ENCODE measurements around the gene ANKMY2. TPM values are rescaled to one million over a fixed set of nuclear protein-coding genes. Genes with fewer than 3 reads are reported as not detected.

ANKMY2 gene
- total RNA-seq, 1 donor from 2014 or later = 10.9 TPM

- no peak for DNase-seq (ENCODE audit: low read depth)
- TF ChIP-seq CTCF (IDR thresholded peaks at IDR 0.05; ENCODE audit: insufficient read depth, low read length, poor library complexity, severe bottlenecking) = no peak
- Histone ChIP-seq H3K27me3 (ENCODE audit: control insufficient read depth, insufficient read depth, low read length) (no peaks in the 10 kb centered on the region), H3K36me3 (ENCODE audit: control insufficient read depth, insufficient read depth, low read length) (no peaks in the 10 kb centered on the region), H3K4me3 (ENCODE audit: low read depth, low read length) (no peak overlapping the region)
These were observed 86.7 kb downstream of the ANKMY2 start for GRCh38 chr7:16558761-16559302.

- Histone ChIP-seq H3K27me3 (ENCODE audit: control insufficient read depth, insufficient read depth, low read length) (no peaks in the 10 kb centered on the region), H3K36me3 (ENCODE audit: control insufficient read depth, insufficient read depth, low read length) (no peaks in the 10 kb centered on the region), H3K4me3 (ENCODE audit: low read depth, low read length) (no peak overlapping the region)
- no peak for DNase-seq (ENCODE audit: low read depth)
- no peak for TF ChIP-seq CTCF (IDR thresholded peaks at IDR 0.05; ENCODE audit: insufficient read depth, low read length, poor library complexity, severe bottlenecking)
These were observed 89.2 kb downstream of the ANKMY2 start for GRCh38 chr7:16556359-16556758.

- Histone ChIP-seq H3K36me3 (ENCODE audit: control insufficient read depth, insufficient read depth, low read length) (no peaks in the 10 kb centered on the region), H3K4me3 (ENCODE audit: low read depth, low read length) (no peak overlapping the region), H3K27me3 (ENCODE audit: control insufficient read depth, insufficient read depth, low read length) (no peaks in the 10 kb centered on the region)
- DNase-seq (ENCODE audit: low read depth) = no peak
- TF ChIP-seq CTCF (IDR thresholded peaks at IDR 0.05; ENCODE audit: insufficient read depth, low read length, poor library complexity, severe bottlenecking) = no peak
These were observed 90.9 kb downstream of the ANKMY2 start for GRCh38 chr7:16554518-16555236.

- Histone ChIP-seq H3K4me3 (ENCODE audit: low read depth, low read length) (no peak overlapping the region), H3K27me3 (ENCODE audit: control insufficient read depth, insufficient read depth, low read length) (no peaks in the 10 kb centered on the region), H3K36me3 (ENCODE audit: control insufficient read depth, insufficient read depth, low read length) (no peaks in the 10 kb centered on the region)
- no peak for TF ChIP-seq CTCF (IDR thresholded peaks at IDR 0.05; ENCODE audit: insufficient read depth, low read length, poor library complexity, severe bottlenecking)
- no peak for DNase-seq (ENCODE audit: low read depth)
These were observed 94.9 kb downstream of the ANKMY2 start for GRCh38 chr7:16550671-16551070.

Other genes starting within 250 kb of the ANKMY2 start
- 1.4 and 1.8 TPM in 2 replicates for gene CRPPA, start 224.2 kb downstream of the ANKMY2 start, total RNA-seq
- gene SOSTDC1, start 180.0 kb downstream of the ANKMY2 start, total RNA-seq = 0.08 TPM in 1 of 2 replicates, not detected in the other
- gene LRRC72, start 118.9 kb downstream of the ANKMY2 start, total RNA-seq = not detected in 2 replicates
- gene BZW2, start 427 bp upstream of the ANKMY2 start, total RNA-seq = 61.2 and 62.2 TPM in 2 replicates
- gene TSPAN13, start 108.0 kb upstream of the ANKMY2 start, total RNA-seq = 15.5 and 16.7 TPM in 2 replicates
- 7.4 and 20.2 TPM in 2 replicates for gene AGR2, start 159.2 kb upstream of the ANKMY2 start, total RNA-seq
- gene AGR3, start 236.2 kb upstream of the ANKMY2 start, total RNA-seq = not detected in 2 replicates

Data from kidney epithelial cell (primary cell).